ENCODE results near the gene ZNF138.

Gene ZNF138

DNA sequence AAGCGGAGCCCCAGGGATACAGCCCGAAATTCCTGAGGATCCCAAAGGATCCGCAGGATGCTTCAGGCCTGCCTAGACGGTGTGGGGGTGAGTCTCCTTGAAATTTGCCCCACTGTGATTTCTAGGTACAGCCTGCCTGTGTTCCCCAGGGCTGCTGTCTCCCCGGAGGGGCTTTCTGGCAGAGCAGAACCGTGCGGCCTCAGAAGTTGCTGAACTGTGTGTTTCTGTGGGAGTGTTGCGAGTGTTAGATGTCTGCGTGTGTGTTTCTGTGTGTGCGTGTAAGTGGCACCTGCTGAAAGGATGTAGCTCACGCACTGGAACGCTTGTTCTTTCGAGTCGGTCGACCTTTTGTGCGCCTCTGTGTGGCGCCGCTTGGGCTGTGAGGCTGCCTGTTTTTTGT, 81.0 kb downstream of the ZNF138 start:
- no peak for DNase-seq (ENCODE audit: low read depth in 1 of 2, low spot score in 1 of 2)

GRCh38 chr7:64875658-64876406, 81.6 kb downstream of the ZNF138 start:
- DNase-seq (ENCODE audit: low read depth in 1 of 2, low spot score in 1 of 2): no peak

- peak in 1 of 2 donors; percentile 57 for DNase-seq (ENCODE audit: low read depth in 1 of 2, low spot score in 1 of 2)
Observed at GRCh38 chr7:64876792-64877713, 82.8 kb downstream of the ZNF138 start.

GRCh38 chr7:64877714-64878610, 83.7 kb downstream of the ZNF138 start:
- no peak for DNase-seq (ENCODE audit: low read depth in 1 of 2, low spot score in 1 of 2)

GRCh38 chr7:64878684-64879083, 84.5 kb downstream of the ZNF138 start:
- DNase-seq (ENCODE audit: low read depth in 1 of 2, low spot score in 1 of 2): no peak

GRCh38 chr7:64879086-64879730, 85.0 kb downstream of the ZNF138 start:
- DNase-seq (ENCODE audit: low read depth in 1 of 2, low spot score in 1 of 2): no peak

DNA sequence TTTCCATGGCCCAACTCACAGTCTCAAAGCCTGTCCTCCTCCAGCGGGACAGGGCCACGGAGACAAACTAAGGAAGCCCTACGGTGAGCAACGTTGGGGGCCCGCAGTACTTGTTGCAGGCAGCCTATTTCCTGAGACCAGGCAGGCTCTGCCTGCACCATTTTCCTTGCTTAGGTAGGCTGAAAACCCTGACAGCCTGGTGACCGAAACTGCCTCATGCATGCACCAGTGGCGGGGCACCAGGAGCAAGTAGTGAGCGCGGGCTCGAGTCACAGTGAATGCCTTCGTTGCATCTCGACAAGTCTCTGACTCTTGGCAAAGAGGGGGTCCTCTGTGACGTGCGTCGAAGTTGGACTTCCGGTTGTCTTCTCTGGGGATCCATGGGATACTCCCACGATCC, 85.6 kb downstream of the ZNF138 start:
- no peak for DNase-seq (ENCODE audit: low read depth in 1 of 2, low spot score in 1 of 2)

GRCh38 chr7:64880322-64881297, 86.4 kb downstream of the ZNF138 start:
- no peak for DNase-seq (ENCODE audit: low read depth in 1 of 2, low spot score in 1 of 2)

DNA sequence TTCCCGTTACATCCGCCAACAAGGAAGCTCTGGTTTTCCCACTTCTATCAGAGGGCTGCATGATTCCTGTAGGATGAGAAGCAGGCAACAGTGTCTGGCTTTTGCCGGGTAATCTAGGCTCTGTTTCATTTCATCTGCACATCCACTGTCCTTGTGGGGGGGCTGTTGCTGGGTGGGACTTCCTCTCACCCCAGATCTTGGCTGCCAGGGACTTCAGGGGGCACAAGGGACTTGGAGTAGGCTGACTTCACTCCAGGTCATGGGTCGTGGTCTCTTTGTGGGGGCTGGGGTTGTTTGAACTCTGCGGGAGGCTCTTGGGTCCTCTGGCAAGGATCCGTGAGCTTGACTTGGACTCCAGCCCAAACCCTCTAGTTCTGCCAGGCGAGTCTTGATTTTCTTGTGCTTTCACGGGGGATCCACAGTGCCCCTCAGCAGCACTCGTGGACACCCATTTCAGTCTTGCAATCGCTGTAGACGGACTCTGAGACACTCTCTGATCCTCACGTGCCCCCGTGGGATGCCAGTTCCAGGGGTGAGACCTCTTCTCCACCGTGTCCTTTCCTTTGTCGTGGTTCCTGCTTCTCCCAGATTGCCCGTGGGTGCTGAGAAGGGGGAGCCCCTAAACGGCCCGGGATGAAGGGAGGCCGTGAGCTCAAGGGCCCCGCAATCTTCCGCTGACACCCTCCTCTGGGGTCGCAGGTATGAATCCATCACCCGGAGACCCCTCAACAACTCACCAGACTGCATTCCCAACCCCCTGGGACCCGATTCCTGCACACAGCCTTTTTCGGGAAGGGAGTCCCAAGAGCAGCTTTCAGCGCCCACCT, 87.4 kb downstream of the ZNF138 start:
- no peak for DNase-seq (ENCODE audit: low read depth in 1 of 2, low spot score in 1 of 2)

DNA sequence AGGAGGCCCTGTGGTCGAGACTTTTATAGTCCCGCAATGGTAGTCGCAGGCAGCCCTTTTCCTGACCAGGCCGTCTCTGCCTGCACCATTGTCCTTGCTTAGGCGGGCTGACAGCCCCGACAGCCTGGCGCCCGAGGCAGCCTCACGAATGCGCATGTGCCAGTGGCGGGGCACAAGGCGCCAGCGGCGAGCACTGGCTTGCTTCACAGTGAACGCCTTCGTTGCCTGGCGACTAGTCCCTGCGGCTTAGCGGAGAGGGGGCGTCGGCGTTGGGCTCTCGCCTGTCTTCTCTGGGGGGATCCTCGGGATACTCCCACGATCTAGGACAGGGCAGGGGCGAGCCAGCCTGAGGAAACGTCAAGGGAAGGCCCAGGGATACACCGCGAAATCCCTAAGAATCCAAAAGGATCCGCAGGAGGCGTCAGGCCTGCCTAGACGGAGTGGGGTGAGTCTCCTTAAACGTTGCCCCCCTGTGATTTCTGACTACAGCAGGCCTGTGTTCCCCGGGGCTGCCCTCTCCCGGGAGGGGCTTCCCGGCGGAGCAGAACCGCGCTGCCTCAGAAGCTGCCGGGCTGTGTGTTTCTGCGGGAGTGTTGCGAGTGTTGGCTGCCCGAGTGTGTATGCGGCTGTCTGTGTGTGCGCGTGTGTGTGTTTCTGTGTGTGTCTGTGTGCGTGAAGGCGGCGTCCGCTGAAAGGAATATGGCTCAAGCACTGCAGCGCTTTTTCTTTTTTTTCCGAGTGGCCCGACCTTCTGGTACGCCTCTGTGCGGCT, 88.3 kb downstream of the ZNF138 start:
- no peak for DNase-seq (ENCODE audit: low read depth in 1 of 2, low spot score in 1 of 2)
